ENCODE measurements around the gene RPS29. TPM values are rescaled to one million over a fixed set of nuclear protein-coding genes. Genes with fewer than 3 reads are reported as not detected.

RPS29 gene
- total and polyA plus RNA-seq, 7 donors: 2,343 to 22,215 (median 5,800) TPM

GRCh38 chr14:49551569-49551968 is 34.6 kb downstream of the RPS29 start:
- TF ChIP-seq CTCF (IDR thresholded peaks at IDR 0.05) (no peak), POLR2A (IDR thresholded peaks at IDR 0.05) (no peak), POLR2AphosphoS5 (IDR thresholded peaks at IDR 0.05) (no peak), EP300 (IDR thresholded peaks at IDR 0.05) (no peak)
- Histone ChIP-seq H3K27me3 (no peaks in the 10 kb centered on the region), H3K9me3 (no peaks in the 10 kb centered on the region), H3K4me3 (no peak overlapping the region), H3K27ac (no peak overlapping the region), H3K4me1 (no peaks in the 10 kb centered on the region), H3K36me3 (no peaks in the 10 kb centered on the region)
- no peak for DNase-seq
- intact Hi-C loops (cut with DNase I): no loop called here
- 88 to 91% methylated on average over 2 of the region's 2 CpGs for WGBS, 2 donors

GRCh38 chr14:49550286-49551184 is 35.6 kb downstream of the RPS29 start:
- no peak overlapping the region for H3K27ac ChIP-seq
- no peaks in the 10 kb centered on the region for H3K36me3 ChIP-seq
- no peaks in the 10 kb centered on the region for H3K27me3 ChIP-seq
- WGBS, 2 donors: 75 to 81% methylated on average over 5 of the region's 5 CpGs
- no peaks in the 10 kb centered on the region for H3K9me3 ChIP-seq
- intact Hi-C loops (cut with DNase I): no loop called here
- TF ChIP-seq POLR2A (IDR thresholded peaks at IDR 0.05) (no peak), POLR2AphosphoS5 (IDR thresholded peaks at IDR 0.05) (no peak), EP300 (IDR thresholded peaks at IDR 0.05) (no peak), CTCF (IDR thresholded peaks at IDR 0.05) (no peak)
- H3K4me1 ChIP-seq: no peaks in the 10 kb centered on the region
- H3K4me3 ChIP-seq: no peak overlapping the region
- no peak for DNase-seq

GRCh38 chr14:49549881-49550280 is 36.3 kb downstream of the RPS29 start:
- WGBS, 2 donors: 68 to 70% methylated on average over 4 of the region's 4 CpGs
- intact Hi-C loops (cut with DNase I): no loop called here
- Histone ChIP-seq H3K4me3 (no peak overlapping the region), H3K4me1 (no peaks in the 10 kb centered on the region), H3K27me3 (no peaks in the 10 kb centered on the region), H3K27ac (no peak overlapping the region), H3K36me3 (no peaks in the 10 kb centered on the region), H3K9me3 (no peaks in the 10 kb centered on the region)
- TF ChIP-seq CTCF (IDR thresholded peaks at IDR 0.05): no peak
- TF ChIP-seq POLR2A (IDR thresholded peaks at IDR 0.05): no peak
- no peak for TF ChIP-seq EP300 (IDR thresholded peaks at IDR 0.05)
- no peak for TF ChIP-seq POLR2AphosphoS5 (IDR thresholded peaks at IDR 0.05)
- DNase-seq: no peak

GRCh38 chr14:49549446-49549845 is 36.7 kb downstream of the RPS29 start:
- Histone ChIP-seq H3K36me3 (no peaks in the 10 kb centered on the region), H3K4me3 (no peak overlapping the region), H3K9me3 (no peaks in the 10 kb centered on the region), H3K27me3 (no peaks in the 10 kb centered on the region), H3K4me1 (no peaks in the 10 kb centered on the region), H3K27ac (no peak overlapping the region)
- TF ChIP-seq CTCF (IDR thresholded peaks at IDR 0.05) (no peak), POLR2AphosphoS5 (IDR thresholded peaks at IDR 0.05) (no peak), POLR2A (IDR thresholded peaks at IDR 0.05) (no peak), EP300 (IDR thresholded peaks at IDR 0.05) (no peak)
- no peak for DNase-seq
- intact Hi-C loops (cut with DNase I): no loop called here
- 42 to 69% methylated on average over 1 of the region's 1 CpG for WGBS, 2 donors
